GM12878 (cell line): ENCODE measurements around the gene ISCU.

Experiments
- BCL11A ChIP-seq: IDR thresholded peaks from 2 replicates; pipeline ENCODE4 v1.6.1; 2011; ENCODE audit warnings: low read depth, low read length
- MLLT1 ChIP-seq: fragments of 450-650 bp; IDR thresholded peaks from 2 replicates; pipeline ENCODE4 v1.6.1; 2016; ENCODE audit warnings: mild to moderate bottlenecking
- POLR2A ChIP-seq: IDR thresholded peaks from 2 replicates; pipeline ENCODE4 v1.6.1; 2011; ENCODE audit warnings: low read depth, mild to moderate bottlenecking, low read length
- TBL1XR1 ChIP-seq: IDR thresholded peaks from 2 replicates; pipeline ENCODE4 v1.6.1; 2012; ENCODE audit warnings: low read depth, low read length, improper control_type of control experiment

DNA sequence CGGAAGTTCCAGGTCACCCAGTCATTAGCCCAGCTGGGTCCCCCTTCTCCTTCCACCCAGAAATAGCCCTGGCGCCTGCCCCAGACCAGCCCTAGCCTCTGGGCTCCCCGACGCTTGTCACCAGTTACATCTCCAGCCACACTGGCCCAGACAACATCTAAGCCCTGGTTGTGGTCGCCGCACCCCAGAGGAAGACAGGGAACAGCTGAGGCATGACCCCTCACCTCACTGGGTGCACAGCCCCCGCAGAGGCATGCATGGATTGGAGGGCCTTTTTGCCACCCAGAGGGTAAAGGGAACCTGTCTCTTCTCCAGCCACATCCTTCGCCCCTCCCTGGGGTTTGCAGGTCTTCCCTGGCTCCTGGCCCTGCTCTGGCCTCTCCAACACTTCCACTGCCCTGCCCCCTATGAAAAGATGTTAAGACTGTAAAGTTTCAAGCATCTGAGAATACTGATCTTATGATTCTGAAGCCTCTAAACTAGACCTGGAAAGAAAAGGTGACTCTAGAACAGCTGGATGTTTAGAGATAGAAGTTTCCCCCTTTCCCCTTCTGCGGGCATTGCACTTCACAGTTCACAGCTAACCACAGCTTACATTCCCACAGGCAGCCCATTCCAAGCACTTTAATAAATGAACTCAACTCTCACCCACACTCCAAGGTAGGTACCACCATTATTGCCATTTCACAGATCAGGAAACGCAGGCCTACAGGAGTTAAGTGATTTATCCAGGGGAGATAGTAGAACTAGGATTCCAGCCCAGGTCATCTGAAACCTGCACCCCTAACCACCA is 20.8 kb downstream of the ISCU start:
- TF ChIP-seq POLR2A (no peak), TBL1XR1 (no peak), BCL11A (no peak), MLLT1 (no peak)
